SU-DHL-6 (cell line): Measurements from ENCODE around the gene CTU2.

Source experiments
- CTCF ChIP-seq: fragments of 200-600 bp; sonication (generic); IDR thresholded peaks from one replicate; pipeline ENCODE4 v1.5.1; 2017; ENCODE audit warnings: antibody characterized with exemption, mild to moderate bottlenecking, low read length, moderate library complexity; ENCODE audit not compliant: insufficient read depth, poor library complexity, severe bottlenecking
- EZH2phosphoT487 ChIP-seq: fragments of 200-600 bp; sonication (generic), shearing (Covaris generic); conservative IDR thresholded peaks from 2 replicates; pipeline ENCODE4 v1.6.1; 2018; ENCODE audit warnings: mild to moderate bottlenecking, antibody characterized with exemption, low read length, moderate library complexity, mixed read lengths

- no peak for TF ChIP-seq EZH2phosphoT487
- TF ChIP-seq CTCF: no peak
These were observed 7.1 kb upstream of the CTU2 start for GRCh38 chr16:88699180-88699579.
